ENCODE results near the gene KCNMA1.
A peak's percentile ranks its signal among the peaks of the same experiment; 100 is the strongest.

Gene KCNMA1

GRCh38 chr10:77371848-77372799 is 265.5 kb downstream of the KCNMA1 start:
- H3K27me3 ChIP-seq, result no peaks in the 10 kb centered on the region
- no peak overlapping the region for H3K9ac ChIP-seq
- peaks cover 7 to 23% (median 22%) of the 10 kb centered on the region in 11 experiments; a peak in 21 of 22 replicates for H3K9me3 ChIP-seq (replicated peaks in 1 of 11)
- H3K4me3 ChIP-seq, result no peak overlapping the region
- peaks cover 0 to 49% (median 0%) of the 10 kb centered on the region in 11 experiments; a peak in 2 of 22 replicates for H4K20me1 ChIP-seq
- peaks cover 0 to 15% (median 7%) of the 10 kb centered on the region in 10 experiments; a peak in 11 of 20 replicates for H3K4me1 ChIP-seq
- no peak overlapping the region for H3K27ac ChIP-seq
- TF ChIP-seq Cebpa-rat (IDR thresholded peaks at IDR 0.05), result no peak
- H3K36me3 ChIP-seq, result peaks cover 0 to 20% (median 0%) of the 10 kb centered on the region in 11 experiments; a peak in 1 of 22 replicates
- peak overlapping the region in 7 of 11 experiments; percentile 1 to 28 (median 10); a peak in 7 of 22 replicates for H3K4me2 ChIP-seq

- TF ChIP-seq Cebpa-rat (IDR thresholded peaks at IDR 0.05), result no peak
- peaks cover 7 to 25% (median 22%) of the 10 kb centered on the region in 11 experiments; a peak in 21 of 22 replicates for H3K9me3 ChIP-seq (replicated peaks in 1 of 11)
- no peak overlapping the region for H3K4me3 ChIP-seq
- H3K9ac ChIP-seq, result no peak overlapping the region
- peaks cover 0 to 49% (median 0%) of the 10 kb centered on the region in 11 experiments; a peak in 1 of 22 replicates for H4K20me1 ChIP-seq
- no peaks in the 10 kb centered on the region for H3K27me3 ChIP-seq
- H3K36me3 ChIP-seq, result peaks cover 0 to 20% (median 0%) of the 10 kb centered on the region in 11 experiments; a peak in 1 of 22 replicates
- peaks cover 0 to 15% (median 7%) of the 10 kb centered on the region in 10 experiments; a peak in 11 of 20 replicates for H3K4me1 ChIP-seq
- H3K4me2 ChIP-seq, result no peak overlapping the region
- H3K27ac ChIP-seq, result no peak overlapping the region
Observed at GRCh38 chr10:77371421-77371820, 266.2 kb downstream of the KCNMA1 start.

- Histone ChIP-seq H3K27me3 (no peaks in the 10 kb centered on the region), H3K4me3 (no peak overlapping the region), H3K27ac (no peak overlapping the region), H3K9ac (no peak overlapping the region), H3K9me3 (replicated peaks in 1 of 11) (peaks cover 7 to 25% (median 22%) of the 10 kb centered on the region in 11 experiments; a peak in 21 of 22 replicates), H3K36me3 (peaks cover 0 to 5% (median 0%) of the 10 kb centered on the region in 11 experiments; a peak in 1 of 22 replicates), H3K4me1 (peaks cover 0 to 8% (median 6%) of the 10 kb centered on the region in 10 experiments; a peak in 11 of 20 replicates), H4K20me1 (peaks cover 0 to 63% (median 0%) of the 10 kb centered on the region in 11 experiments; a peak in 2 of 22 replicates), H3K4me2 (no peak overlapping the region)
- no peak for TF ChIP-seq Cebpa-rat (IDR thresholded peaks at IDR 0.05)
Observed at GRCh38 chr10:77368006-77368405, 269.6 kb downstream of the KCNMA1 start.

- peaks cover 0 to 11% (median 6%) of the 10 kb centered on the region in 11 experiments; a peak in 18 of 22 replicates for H3K9me3 ChIP-seq (replicated peaks in 1 of 11)
- H3K27ac ChIP-seq, result no peak overlapping the region
- H3K9ac ChIP-seq, result no peak overlapping the region
- H4K20me1 ChIP-seq, result peaks cover 0 to 81% (median 0%) of the 10 kb centered on the region in 11 experiments; a peak in 2 of 22 replicates
- H3K4me2 ChIP-seq, result no peak overlapping the region
- H3K4me3 ChIP-seq, result no peak overlapping the region
- no peaks in the 10 kb centered on the region for H3K36me3 ChIP-seq
- H3K4me1 ChIP-seq, result no peaks in the 10 kb centered on the region
- no peaks in the 10 kb centered on the region for H3K27me3 ChIP-seq
- no peak for TF ChIP-seq Cebpa-rat (IDR thresholded peaks at IDR 0.05)
Observed at GRCh38 chr10:77363210-77363609, 274.4 kb downstream of the KCNMA1 start.

GRCh38 chr10:77361831-77362230 is 275.8 kb downstream of the KCNMA1 start:
- Histone ChIP-seq H4K20me1 (peaks cover 0 to 89% (median 0%) of the 10 kb centered on the region in 11 experiments; a peak in 2 of 22 replicates), H3K9ac (no peak overlapping the region), H3K9me3 (replicated peaks in 1 of 11) (0 out of 22 replicates have a peak, but pooled peaks cover 0 to 3% (median 0%) of the 10 kb centered on the region in 11 experiments), H3K4me3 (no peak overlapping the region), H3K27me3 (no peaks in the 10 kb centered on the region), H3K27ac (no peak overlapping the region), H3K4me1 (no peaks in the 10 kb centered on the region), H3K36me3 (no peaks in the 10 kb centered on the region), H3K4me2 (no peak overlapping the region)
- TF ChIP-seq Cebpa-rat (IDR thresholded peaks at IDR 0.05), result no peak

- Histone ChIP-seq H3K4me2 (no peak overlapping the region), H3K4me1 (no peaks in the 10 kb centered on the region), H3K27ac (no peak overlapping the region), H3K9ac (no peak overlapping the region), H3K9me3 (replicated peaks in 1 of 11) (0 out of 22 replicates have a peak, but pooled peaks cover 0 to 3% (median 0%) of the 10 kb centered on the region in 11 experiments), H4K20me1 (peaks cover 0 to 92% (median 0%) of the 10 kb centered on the region in 11 experiments; a peak in 2 of 22 replicates), H3K4me3 (no peak overlapping the region), H3K36me3 (no peaks in the 10 kb centered on the region), H3K27me3 (no peaks in the 10 kb centered on the region)
- no peak for TF ChIP-seq Cebpa-rat (IDR thresholded peaks at IDR 0.05)
Observed at GRCh38 chr10:77361426-77361825, 276.2 kb downstream of the KCNMA1 start.

GRCh38 chr10:77360835-77361234 is 276.8 kb downstream of the KCNMA1 start:
- Histone ChIP-seq H3K9ac (no peak overlapping the region), H3K4me2 (no peak overlapping the region), H4K20me1 (peaks cover 0 to 94% (median 0%) of the 10 kb centered on the region in 11 experiments; a peak in 2 of 22 replicates), H3K27ac (no peak overlapping the region), H3K4me3 (no peak overlapping the region), H3K9me3 (replicated peaks in 1 of 11) (0 out of 22 replicates have a peak, but pooled peaks cover 0 to 3% (median 0%) of the 10 kb centered on the region in 11 experiments), H3K36me3 (no peaks in the 10 kb centered on the region), H3K4me1 (no peaks in the 10 kb centered on the region), H3K27me3 (no peaks in the 10 kb centered on the region)
- TF ChIP-seq Cebpa-rat (IDR thresholded peaks at IDR 0.05), result no peak

- no peak overlapping the region for H3K27ac ChIP-seq
- H3K4me2 ChIP-seq, result no peak overlapping the region
- H3K4me3 ChIP-seq, result no peak overlapping the region
- no peak overlapping the region for H3K9ac ChIP-seq
- peaks cover 0 to 88% (median 0%) of the 10 kb centered on the region in 11 experiments; a peak in 2 of 22 replicates for H4K20me1 ChIP-seq
- no peaks in the 10 kb centered on the region for H3K27me3 ChIP-seq
- 0 out of 22 replicates have a peak, but pooled peaks cover 0 to 3% (median 0%) of the 10 kb centered on the region in 11 experiments for H3K9me3 ChIP-seq (replicated peaks in 1 of 11)
- no peaks in the 10 kb centered on the region for H3K4me1 ChIP-seq
- no peaks in the 10 kb centered on the region for H3K36me3 ChIP-seq
- no peak for TF ChIP-seq Cebpa-rat (IDR thresholded peaks at IDR 0.05)
Observed at GRCh38 chr10:77359950-77360520, 277.6 kb downstream of the KCNMA1 start.

All from BLaER1 treated with 17β-estradiol and CSF1 and Interleukin-3, amounts not matched to agents 10 nM and 100 nM (cell line).